IMR-90 (cell line): ENCODE data around the gene HLA-F. TPM values are rescaled to one million over a fixed set of nuclear protein-coding genes. Genes with fewer than 3 reads are reported as not detected.

Experiments
- ATAC-seq: fragments of 200-7000 bp; cut with Tn5 transposase; 2 replicates; pipeline ENCODE4 v1.9.1; 2020; ENCODE audit warnings: low read depth, mild to moderate bottlenecking, moderate library complexity
- BruUV-seq: library from RNA; stranded (reverse); fragments of 400-500 nt; replicated peaks from 2 replicates; lab custom pipeline; 2021; lab: Mats Ljungman, UMichigan
- CTCF ChIA-PET: fragments of 300-600 bp; formaldehyde crosslinking; extraction: SDS; loops from one replicate; lab custom pipeline; 2021; ENCODE audit warnings: antibody characterized with exemption; lab: Yijun Ruan, JAX
- POLR2A ChIA-PET: fragments of 300-600 bp; sonication (Branson Sonifier 250); formaldehyde crosslinking; loops from one replicate; lab custom pipeline; 2022; ENCODE audit warnings: antibody characterized with exemption; ENCODE audit not compliant: unreplicated experiment; lab: Charles Lee
- DNase-seq: peaks from one replicate; pipeline ENCODE4 v3.0.0; 2013
- H2AFZ ChIP-seq: replicated peaks from 2 replicates; pipeline ENCODE3; 2013; ENCODE audit warnings: low read length, mild to moderate bottlenecking; ENCODE audit not compliant: poor library complexity
- H2AK5ac ChIP-seq: 2 replicates; pipeline ENCODE4 v1.6.1; 2013; ENCODE audit warnings: low read depth, low read length, inconsistent platforms
- H2AK9ac ChIP-seq: replicated peaks from 2 replicates; pipeline ENCODE3; 2013; ENCODE audit warnings: mild to moderate bottlenecking, low read depth, low read length, moderate library complexity; ENCODE audit not compliant: poor library complexity
- H2BK120ac ChIP-seq: 2 replicates; pipeline ENCODE4 v1.6.1; 2013; ENCODE audit warnings: low read depth, low read length, inconsistent platforms
- H2BK15ac ChIP-seq: 3 replicates; pipeline ENCODE4 v1.6.1; 2013; ENCODE audit warnings: low read depth, low read length, inconsistent platforms
- H2BK20ac ChIP-seq: 2 replicates; pipeline ENCODE4 v1.6.1; 2013; ENCODE audit warnings: low read depth, mild to moderate bottlenecking, inconsistent platforms, low read length, moderate library complexity
- H2BK5ac ChIP-seq: 2 replicates; pipeline ENCODE4 v1.6.1; 2013; ENCODE audit warnings: mild to moderate bottlenecking, low read depth, low read length, inconsistent platforms; ENCODE audit not compliant: poor library complexity, severe bottlenecking
- H3K14ac ChIP-seq: replicated peaks from 2 replicates; pipeline ENCODE4 v1.6.1; 2013; ENCODE audit warnings: low read depth, low read length, inconsistent platforms
- H3K18ac ChIP-seq: 2 replicates; pipeline ENCODE4 v1.6.1; 2013; ENCODE audit warnings: low read depth, low read length, control low read depth
- H3K23ac ChIP-seq: 2 replicates; pipeline ENCODE4 v1.6.1; 2013; ENCODE audit warnings: low read depth, low read length, inconsistent platforms
- H3K27ac ChIP-seq: 2 replicates; pipeline ENCODE4 v1.5.1; 2013; ENCODE audit warnings: mild to moderate bottlenecking, control low read depth, low read length; ENCODE audit not compliant: insufficient read depth
- H3K27me3 ChIP-seq: 2 replicates; pipeline ENCODE4 v1.6.1; 2013; ENCODE audit warnings: low read length; ENCODE audit not compliant: control insufficient read depth, insufficient read depth
- H3K36me3 ChIP-seq: 2 replicates; pipeline ENCODE4 v1.6.1; 2013; ENCODE audit warnings: low read length, mixed read lengths; ENCODE audit not compliant: control insufficient read depth, insufficient read depth
- H3K4ac ChIP-seq: 2 replicates; pipeline ENCODE4 v1.6.1; 2013; ENCODE audit warnings: low read depth, low read length, inconsistent platforms
- H3K4me1 ChIP-seq: 2 replicates; pipeline ENCODE4 v1.6.1; 2013; ENCODE audit warnings: low read length, mixed read lengths; ENCODE audit not compliant: control insufficient read depth, insufficient read depth
- H3K4me2 ChIP-seq: 2 replicates; pipeline ENCODE4 v1.6.1; 2013; ENCODE audit warnings: low read depth, mild to moderate bottlenecking, control low read depth, low read length, moderate library complexity
- H3K4me3 ChIP-seq: 2 replicates; pipeline ENCODE4 v1.5.1; 2013; ENCODE audit warnings: low read depth, mild to moderate bottlenecking, control low read depth, low read length, moderate library complexity; ENCODE audit not compliant: insufficient read depth
- H3K56ac ChIP-seq: 2 replicates; pipeline ENCODE4 v1.6.1; 2013; ENCODE audit warnings: low read length, inconsistent platforms; ENCODE audit not compliant: insufficient read depth; ENCODE audit errors: extremely low read depth
- H3K79me1 ChIP-seq, 2 experiments: 2 replicates each; pipeline ENCODE4 v1.6.1; 2013; ENCODE audit warnings: low read length in 2 of 2, inconsistent platforms in 1 of 2, low read depth in 1 of 2
- H3K9ac ChIP-seq: 2 replicates; pipeline ENCODE4 v1.6.1; 2013; ENCODE audit warnings: low read depth, low read length, control low read depth
- H3K9me1 ChIP-seq: 2 replicates; pipeline ENCODE4 v1.6.1; 2013; ENCODE audit warnings: low read length, inconsistent platforms; ENCODE audit not compliant: insufficient read depth
- H3K9me3 ChIP-seq: 2 replicates; pipeline ENCODE4 v1.6.1; 2013; ENCODE audit warnings: low read length; ENCODE audit not compliant: control insufficient read depth, insufficient read depth
- H4K20me1 ChIP-seq: 2 replicates; pipeline ENCODE4 v1.6.1; 2013; ENCODE audit warnings: low read length, inconsistent platforms; ENCODE audit not compliant: insufficient read depth
- H4K5ac ChIP-seq: 2 replicates; pipeline ENCODE4 v1.6.1; 2013; ENCODE audit warnings: mild to moderate bottlenecking, low read depth, low read length, control low read depth
- H4K8ac ChIP-seq, 2 experiments: 2 replicates each; pipeline ENCODE4 v1.6.1; 2013; ENCODE audit warnings: low read depth in 2 of 2, low read length in 2 of 2, control low read depth in 1 of 2, inconsistent platforms in 1 of 2
- H4K91ac ChIP-seq: 2 replicates; pipeline ENCODE4 v1.6.1; 2013; ENCODE audit warnings: low read depth, low read length, inconsistent platforms; ENCODE audit not compliant: insufficient read depth
- BHLHE40 ChIP-seq: fragments of 150-350 bp; IDR thresholded peaks from 2 replicates; pipeline ENCODE4 v1.6.1; 2016; ENCODE audit warnings: mild to moderate bottlenecking, low read depth, low read length
- CEBPB ChIP-seq: IDR thresholded peaks from 2 replicates; pipeline ENCODE4 v1.6.1; 2012; ENCODE audit warnings: low read depth, low read length, improper control_type of control experiment
- CHD1 ChIP-seq: IDR thresholded peaks from 2 replicates; pipeline ENCODE4 v1.6.1; 2012; ENCODE audit warnings: low read depth, low read length, improper control_type of control experiment
- CTCF ChIP-seq: conservative IDR thresholded peaks from 2 replicates; pipeline ENCODE4 v1.5.1; 2012; ENCODE audit warnings: mild to moderate bottlenecking, low read depth, low read length, improper control_type of control experiment
- ELK1 ChIP-seq: fragments of 150-350 bp; IDR thresholded peaks from 2 replicates; pipeline ENCODE4 v1.6.1; 2016; ENCODE audit warnings: low read depth, mild to moderate bottlenecking, low read length, moderate library complexity, borderline replicate concordance
- FOS ChIP-seq: fragments of 150-350 bp; IDR thresholded peaks from 2 replicates; pipeline ENCODE4 v1.6.1; 2016; ENCODE audit warnings: low read depth, low read length
- MAFK ChIP-seq: IDR thresholded peaks from 2 replicates; pipeline ENCODE4 v1.6.1; 2012; ENCODE audit warnings: low read depth, low read length, improper control_type of control experiment
- MAZ ChIP-seq: IDR thresholded peaks from 2 replicates; pipeline ENCODE4 v1.6.1; 2012; ENCODE audit warnings: low read depth, mild to moderate bottlenecking, low read length, improper control_type of control experiment, moderate library complexity, borderline replicate concordance
- MXI1 ChIP-seq: IDR thresholded peaks from 2 replicates; pipeline ENCODE4 v1.6.1; 2012; ENCODE audit warnings: low read depth, mild to moderate bottlenecking, low read length, moderate library complexity, borderline replicate concordance
- NFE2L2 ChIP-seq: fragments of 150-350 bp; IDR thresholded peaks from 2 replicates; pipeline ENCODE4 v1.6.1; 2016; ENCODE audit warnings: low read depth, mild to moderate bottlenecking, low read length
- POLR2A ChIP-seq: IDR thresholded peaks from 2 replicates; pipeline ENCODE4 v1.6.1; 2012; ENCODE audit warnings: mild to moderate bottlenecking, low read depth, low read length
- RAD21 ChIP-seq: IDR thresholded peaks from 2 replicates; pipeline ENCODE4 v1.6.1; 2012; ENCODE audit warnings: low read length, improper control_type of control experiment
- RFX5 ChIP-seq: IDR thresholded peaks from 2 replicates; pipeline ENCODE4 v1.8.0; 2012; ENCODE audit warnings: low read depth, mild to moderate bottlenecking, low read length, moderate library complexity
- SMC3 ChIP-seq: fragments of 150-350 bp; IDR thresholded peaks from 2 replicates; pipeline ENCODE4 v1.6.1; 2016; ENCODE audit warnings: low read depth, mild to moderate bottlenecking, antibody characterized with exemption, low read length, moderate library complexity
- USF2 ChIP-seq: fragments of 150-350 bp; IDR thresholded peaks from 2 replicates; pipeline ENCODE4 v1.6.1; 2017; ENCODE audit warnings: mild to moderate bottlenecking, antibody characterized with exemption, low read length, low read depth
- WGBS, 2 experiments: methylation state at CpG; one replicate each; pipeline versions ENCODE4 v1.1.5 to v1.1.7; 2013; ENCODE audit warnings: missing lambda C conversion rate in 2 of 2; ENCODE audit not compliant: insufficient read length in 1 of 2; ENCODE audit errors: extremely low coverage in 2 of 2; 5-methylcytosine and 5-hydroxymethylcytosine counted together
- dilution Hi-C: fragments of 300-500 bp; cut with HindIII; formaldehyde crosslinking; loops from one replicate; pipeline ENCODE4 v1.14.3; 2018; ENCODE audit warnings: low sequenced_read_pairs; ENCODE audit not compliant: unreplicated experiment
- in situ Hi-C: fragments of 300-500 bp; cut with MboI; formaldehyde crosslinking; loops from 3 replicates; pipeline ENCODE4 v1.14.3; 2019; ENCODE audit warnings: low sequenced_read_pairs, inconsistent platforms, mixed read lengths
- intact Hi-C: fragments of 100-400 bp; cut with micrococcal nuclease; formaldehyde crosslinking; loops from 2 replicates; pipeline ENCODE4 v1.10.0; 2022
- polyA plus RNA-seq, 3 experiments: library from polyadenylated mRNA; depleted of rRNA; stranded (reverse); fragments of >200 nt; gene quantifications; 2 replicates each; pipeline ENCODE4 v1.2.3, GENCODE V29; 2012; ENCODE audit warnings: low replicate concordance in 1 of 3
- total RNA-seq: library from RNA; depleted of rRNA; stranded (reverse); fragments of >200 nt; gene quantifications from 2 replicates; pipeline ENCODE4 v1.2.3, GENCODE V29; 2012

The HLA-F gene
- total and polyA plus RNA-seq, 2 of the 4 experiments (the other 2 are of a cell fraction), result not detected

- DNase-seq (no peak), ATAC-seq (no peak)
- H3K9ac ChIP-seq, result no peak overlapping the region
- H2BK5ac ChIP-seq, result no peak overlapping the region
- no peak overlapping the region for H3K14ac ChIP-seq
- H3K4ac ChIP-seq, result no peak overlapping the region
- H2AFZ ChIP-seq, result no peak overlapping the region
- no peak overlapping the region for H3K4me3 ChIP-seq
- no peak overlapping the region for H4K8ac ChIP-seq
- in situ Hi-C loops (loop anchor here (25.0 kb wide), 1 partner anchor 287 kb away; no protein-coding TSS in a partner anchor), dilution Hi-C loops (no loop called here), intact Hi-C loops (no loop called here)
- H3K27ac ChIP-seq, result no peak overlapping the region
- H3K18ac ChIP-seq, result no peak overlapping the region
- no peaks in the 10 kb centered on the region for H4K20me1 ChIP-seq
- no peak overlapping the region for H2AK9ac ChIP-seq
- peaks cover 34% of the 10 kb centered on the region for H3K27me3 ChIP-seq
- H2AK5ac ChIP-seq, result no peak overlapping the region
- no peak overlapping the region for H2BK120ac ChIP-seq
- no peaks in the 10 kb centered on the region for H3K79me1 ChIP-seq
- ChIA-PET POLR2A (no interaction called here), CTCF (no interaction called here)
- no peak overlapping the region for H3K4me2 ChIP-seq
- WGBS, 2 experiments, result no CpG with 5 or more reads among the region's 11 CpGs
- H4K91ac ChIP-seq, result no peak overlapping the region
- H3K9me1 ChIP-seq, result no peaks in the 10 kb centered on the region
- H2BK15ac ChIP-seq, result no peak overlapping the region
- H2BK20ac ChIP-seq, result no peak overlapping the region
- no peak overlapping the region for H3K23ac ChIP-seq
- H3K9me3 ChIP-seq, result no peaks in the 10 kb centered on the region
- no peak overlapping the region for H3K56ac ChIP-seq
- H4K5ac ChIP-seq, result no peak overlapping the region
- no peaks in the 10 kb centered on the region; the same call in 1 of the 2 replicates for H3K4me1 ChIP-seq
- no TSS peak for BruUV-seq
- no peaks in the 10 kb centered on the region for H3K36me3 ChIP-seq
- TF ChIP-seq POLR2A (no peak), MXI1 (no peak), NFE2L2 (no peak), RAD21 (no peak), ELK1 (no peak), BHLHE40 (no peak), CEBPB (no peak), MAFK (no peak), CHD1 (no peak), USF2 (no peak), MAZ (no peak), FOS (no peak), SMC3 (no peak), CTCF (no peak), RFX5 (no peak)
Measured at GRCh38 chr6:29724937-29725869, 2.0 kb downstream of the HLA-F start.
